Erythroblast (primary cell): ENCODE results near the gene ADAMTS2.

Experiments
- DNase-seq, 2 experiments: peaks; one replicate each; lab custom pipeline; 2025; lab: John Stamatoyannopoulos, UW
- GATA1 ChIP-seq: IDR thresholded peaks from 2 replicates; pipeline ENCODE4 v1.6.1; 2011; ENCODE audit warnings: low read depth, mild to moderate bottlenecking, control low read depth, low read length, moderate library complexity
- POLR2A ChIP-seq: IDR thresholded peaks from 2 replicates; pipeline ENCODE4 v1.6.1; 2011; ENCODE audit warnings: mild to moderate bottlenecking, low read length

The ADAMTS2 gene

DNA sequence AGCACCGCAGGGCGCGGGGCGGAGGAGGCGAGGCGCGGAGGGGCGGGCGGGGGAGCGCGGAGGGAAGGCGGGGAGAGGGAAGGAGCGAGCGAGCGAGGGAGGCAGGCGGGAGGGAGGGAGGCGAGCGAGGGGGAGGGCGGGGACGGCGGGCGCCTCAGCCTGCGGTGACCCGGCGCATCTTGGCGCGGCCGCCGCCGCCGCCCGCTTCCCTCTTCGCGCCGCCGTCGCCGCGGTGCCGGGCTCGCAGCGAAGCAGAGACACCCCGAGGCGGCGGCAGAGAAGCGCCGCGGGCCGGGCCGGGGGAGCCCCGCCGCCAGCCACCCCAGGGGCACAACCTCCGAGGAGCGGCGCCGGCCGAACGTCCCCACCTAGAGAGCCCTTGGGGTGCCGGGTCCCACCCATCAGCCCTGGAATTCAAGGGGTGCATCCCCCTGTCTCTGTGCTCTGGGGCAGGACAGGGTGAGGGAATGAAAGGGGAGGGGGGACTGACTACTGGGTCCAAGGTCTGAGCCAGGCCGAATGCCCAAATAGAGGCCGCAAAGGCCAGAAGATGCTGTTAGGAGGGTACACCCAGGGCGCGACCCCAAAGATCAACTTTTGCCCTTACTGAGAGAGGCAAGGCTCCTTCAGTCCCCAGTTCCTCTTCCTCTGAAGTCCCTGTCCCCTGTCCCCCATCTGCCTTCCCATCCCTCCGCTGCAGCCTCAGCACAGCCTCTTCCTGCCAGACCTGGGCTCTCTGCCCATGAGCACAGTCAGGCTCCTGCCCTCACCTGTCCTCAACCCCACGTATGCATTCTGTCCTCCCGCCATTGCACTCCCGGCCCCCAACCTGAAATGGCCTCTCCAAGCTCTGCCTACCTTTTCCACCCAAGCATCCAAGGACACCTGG is at the start of gene ADAMTS2:
TSS of gene ADAMTS2 (minus strand) at position 29 of the 889 bp plus-strand sequence. CDS start 133 bp downstream, outside the sequence.
- DNase-seq: peak; percentile 17 to 27
- TF ChIP-seq POLR2A (no peak), GATA1 (no peak)

DNA sequence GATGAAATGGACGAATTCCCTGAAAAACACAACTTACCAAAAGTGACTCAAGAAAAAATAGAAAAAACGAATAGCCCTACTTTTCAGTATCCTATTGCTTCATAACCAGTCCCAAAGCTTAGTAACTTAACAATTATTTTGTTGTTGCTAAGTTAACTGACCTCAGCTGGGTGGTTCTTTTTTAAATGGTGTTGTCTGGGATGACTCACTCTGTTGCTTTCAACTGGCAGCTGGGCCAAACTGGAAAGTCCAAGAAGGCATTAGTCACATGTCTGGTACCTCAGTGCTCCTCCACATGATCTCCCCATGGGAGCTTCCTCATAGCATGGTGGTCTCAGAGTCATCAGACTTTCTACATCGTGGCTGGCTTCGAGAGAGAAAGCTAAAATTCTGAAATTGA is 47.8 kb upstream of the ADAMTS2 start:
- DNase-seq: no peak
- TF ChIP-seq GATA1 (no peak), POLR2A (no peak)

DNA sequence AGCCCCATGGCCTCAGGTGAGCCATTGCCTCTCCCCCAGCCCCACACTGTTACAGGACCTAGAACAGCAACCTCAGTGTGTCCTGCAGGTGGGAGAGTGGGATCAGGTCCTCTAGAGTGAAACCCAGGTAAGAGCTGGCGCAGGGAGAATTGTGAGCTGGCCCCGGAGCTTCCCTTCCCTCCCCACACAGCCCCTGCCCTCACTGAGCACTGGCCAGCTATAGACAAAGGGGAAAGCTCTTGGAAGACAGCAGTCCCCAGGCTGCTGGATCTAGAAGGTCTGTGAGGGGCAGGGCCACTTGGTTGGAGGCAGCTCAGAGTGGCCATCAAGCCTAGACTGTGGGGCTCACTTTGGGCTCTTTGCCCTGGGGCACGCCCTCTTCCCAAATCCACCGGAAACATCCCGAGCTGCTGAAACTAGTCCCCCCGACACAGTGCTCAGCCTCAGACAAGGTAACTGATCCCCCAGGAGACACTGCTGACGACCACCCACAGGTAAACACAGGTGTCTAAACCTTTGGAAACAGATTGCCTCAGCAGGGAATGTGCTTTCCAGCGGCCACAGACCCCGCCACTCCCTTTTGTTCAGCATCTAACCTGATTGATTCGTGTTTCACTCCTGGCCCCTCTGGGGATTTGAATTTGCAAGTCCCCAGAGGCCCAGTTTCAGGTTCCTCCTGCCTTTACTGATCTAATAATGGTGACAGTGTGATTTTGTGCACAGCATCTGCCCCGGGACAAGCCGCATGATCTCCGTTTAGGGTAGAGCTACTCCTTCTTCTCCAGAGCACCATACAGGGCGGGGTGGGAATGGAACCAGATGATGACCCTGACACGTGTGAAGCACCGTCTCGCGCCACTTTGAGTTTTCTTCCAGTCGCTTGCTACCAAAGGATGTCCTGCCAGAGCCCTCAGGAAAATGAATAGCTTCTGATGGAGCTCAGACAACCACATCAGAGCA is 42.2 kb upstream of the ADAMTS2 start:
- no peak for DNase-seq
- no peak for TF ChIP-seq POLR2A

DNA sequence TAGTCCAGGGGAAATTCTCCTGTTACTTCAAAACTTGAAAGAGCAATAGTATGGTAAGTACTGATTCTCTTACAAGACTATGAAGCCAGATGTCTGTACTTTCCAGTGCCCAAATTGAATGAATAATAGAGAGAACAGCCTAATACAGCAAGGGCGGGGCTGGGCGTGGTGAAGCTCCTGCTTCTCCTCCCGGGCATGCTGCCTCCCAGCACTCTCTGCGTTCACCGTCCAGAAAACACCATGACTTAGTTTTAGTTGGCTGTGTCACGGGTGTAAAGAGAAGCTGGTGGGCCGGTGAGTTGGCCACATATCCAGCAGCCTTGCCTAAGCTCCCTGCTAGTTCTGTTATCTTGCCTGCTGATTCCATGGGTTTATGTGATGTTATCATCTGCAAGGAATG is 40.7 kb upstream of the ADAMTS2 start:
- no peak for TF ChIP-seq POLR2A
- DNase-seq: no peak

DNA sequence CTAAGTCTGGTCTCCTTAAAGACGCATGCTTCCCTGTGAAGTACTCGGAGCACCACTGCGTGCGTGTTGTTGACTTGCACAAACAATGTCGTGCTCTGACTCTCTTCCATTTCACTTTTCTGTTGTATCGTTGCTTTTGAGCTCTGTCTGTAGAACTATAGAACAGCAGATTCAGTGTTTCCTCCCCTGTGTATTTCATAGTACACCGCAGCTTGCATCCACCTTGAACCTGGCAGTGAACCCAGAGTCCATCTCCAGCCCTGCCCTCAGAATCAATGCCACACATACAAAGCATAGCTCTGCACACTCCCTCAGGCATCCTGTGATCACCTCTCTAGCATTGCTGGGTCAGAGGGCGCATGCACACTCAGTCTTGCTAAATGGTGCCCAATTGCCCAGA is 37.2 kb upstream of the ADAMTS2 start:
- no peak for TF ChIP-seq POLR2A
- TF ChIP-seq GATA1: no peak
- DNase-seq: no peak

DNA sequence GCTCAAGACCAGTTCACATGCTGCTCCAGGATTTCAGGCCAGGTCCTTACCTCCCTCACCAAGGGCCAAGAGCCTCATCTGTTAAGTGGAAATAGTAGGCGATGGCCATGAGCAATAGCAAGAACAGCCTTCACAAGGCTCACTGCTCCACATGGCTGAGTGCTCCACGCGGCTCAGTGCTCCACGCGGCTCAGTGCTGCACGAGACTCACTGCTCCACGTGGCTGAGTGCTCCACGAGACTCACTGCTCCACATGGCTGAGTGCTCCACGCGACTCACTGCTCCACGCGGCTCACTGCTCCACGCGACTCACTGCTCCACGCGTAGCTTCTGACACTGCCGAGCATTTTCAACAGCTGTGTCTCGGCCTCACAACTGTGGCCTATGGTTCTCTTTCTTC is 36.4 kb upstream of the ADAMTS2 start:
- DNase-seq: no peak
- TF ChIP-seq POLR2A (no peak), GATA1 (no peak)

DNA sequence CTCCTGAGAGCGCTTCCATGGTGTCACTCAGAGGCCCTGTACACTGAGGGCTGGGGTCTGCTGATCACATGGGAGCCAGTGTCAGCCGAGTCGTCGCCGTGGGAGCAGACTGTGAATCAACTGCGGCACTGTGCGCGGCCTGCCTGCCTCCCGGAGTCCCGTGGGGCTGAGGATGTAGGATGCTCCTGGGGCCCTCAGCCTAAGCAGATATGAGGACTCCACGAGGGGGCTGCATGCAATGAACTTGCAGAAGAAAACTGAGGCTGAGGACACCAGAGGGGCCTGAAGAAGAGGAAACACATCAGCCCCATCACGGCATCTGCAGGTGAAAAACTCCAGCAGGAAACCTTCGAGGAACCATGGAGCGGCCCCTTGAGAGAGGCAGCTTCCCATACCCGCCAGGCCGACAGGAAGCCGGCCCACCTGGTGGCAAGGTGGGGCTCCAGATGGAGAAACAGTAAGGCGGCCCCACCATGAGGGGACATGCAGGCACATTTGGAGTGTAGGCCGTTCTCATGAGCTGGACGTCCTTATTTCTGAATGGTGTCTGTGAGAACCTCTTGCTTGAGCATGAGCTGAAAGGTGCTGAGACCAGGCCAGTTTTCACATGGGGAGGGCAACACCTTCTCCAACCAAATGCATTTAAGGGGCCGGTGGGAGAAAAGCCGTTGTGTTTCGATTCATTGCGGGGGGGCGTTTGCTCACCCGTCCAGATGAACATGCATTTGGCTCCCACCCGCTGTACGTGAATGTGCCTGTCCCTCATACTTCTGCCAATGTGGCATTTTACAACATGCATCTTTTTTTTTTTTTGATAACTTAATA is 35.2 kb upstream of the ADAMTS2 start:
- DNase-seq: no peak
- no peak for TF ChIP-seq POLR2A
- no peak for TF ChIP-seq GATA1

DNA sequence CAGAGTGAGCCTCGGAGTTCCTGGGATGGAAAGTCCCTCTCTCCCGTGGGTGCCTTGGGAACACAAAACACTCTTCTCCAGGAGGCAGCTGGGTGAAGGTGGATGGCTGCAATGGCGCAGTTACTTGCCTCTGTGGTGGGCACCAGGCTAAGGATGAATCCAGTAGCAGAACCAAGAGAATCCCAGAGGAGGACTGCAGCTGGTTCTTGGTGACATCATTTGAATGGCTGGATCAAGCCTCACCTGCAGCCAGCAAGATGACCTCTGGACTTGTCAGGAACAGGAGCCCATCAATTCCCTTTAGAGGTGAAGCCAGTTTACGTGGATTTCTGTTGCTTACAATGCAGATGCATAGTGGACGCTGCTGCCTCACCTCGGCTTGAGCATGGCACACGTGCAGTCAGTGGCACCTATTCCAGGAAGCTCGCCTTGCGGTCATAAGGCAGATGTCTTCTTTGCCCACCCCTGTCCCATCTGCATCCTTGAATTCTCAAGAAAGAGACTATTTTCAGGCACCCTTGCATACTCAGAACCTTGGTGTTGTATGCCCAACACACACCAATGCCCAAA is 34.1 kb upstream of the ADAMTS2 start:
- TF ChIP-seq GATA1: no peak
- no peak for DNase-seq

DNA sequence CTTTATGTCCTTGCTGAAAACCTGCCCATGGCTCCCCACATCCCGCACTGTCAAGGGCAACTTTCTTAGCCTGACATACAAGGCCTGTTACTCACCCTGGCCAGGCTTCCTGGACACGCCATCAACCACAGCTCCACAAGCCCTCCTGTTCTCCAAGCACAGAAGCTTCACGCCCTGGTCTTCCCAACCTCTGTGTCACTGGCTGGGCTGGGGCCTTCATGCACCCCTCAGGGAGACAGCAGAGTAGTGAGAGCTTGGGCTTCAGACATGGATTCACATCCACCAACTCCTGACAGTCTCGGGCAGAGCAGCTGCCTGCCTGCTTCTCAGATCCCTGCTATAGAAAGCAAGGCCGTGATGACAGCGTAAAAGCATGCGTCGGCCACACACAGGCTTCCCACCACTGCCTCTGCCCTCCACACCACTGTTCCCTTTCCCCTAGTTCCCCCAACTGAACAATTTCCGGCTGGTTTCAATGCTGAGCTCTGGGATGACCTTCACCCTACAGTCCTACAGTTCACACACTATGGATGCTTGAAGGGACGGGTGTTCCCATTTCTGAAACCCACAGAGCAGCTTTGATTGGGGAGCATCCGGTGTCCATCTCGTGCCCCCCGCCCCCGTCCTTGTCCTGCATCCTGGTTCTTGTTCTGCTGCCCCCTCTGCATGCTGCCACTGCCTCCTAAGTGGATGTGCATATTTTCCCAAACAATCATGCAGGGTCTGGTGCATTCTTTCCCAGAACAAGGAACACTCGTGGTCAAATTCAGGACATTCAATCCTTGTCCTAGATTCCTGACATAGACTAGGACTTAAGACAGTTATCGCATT is 33.4 kb upstream of the ADAMTS2 start:
- no peak for DNase-seq
- TF ChIP-seq POLR2A: no peak
- TF ChIP-seq GATA1: no peak

DNA sequence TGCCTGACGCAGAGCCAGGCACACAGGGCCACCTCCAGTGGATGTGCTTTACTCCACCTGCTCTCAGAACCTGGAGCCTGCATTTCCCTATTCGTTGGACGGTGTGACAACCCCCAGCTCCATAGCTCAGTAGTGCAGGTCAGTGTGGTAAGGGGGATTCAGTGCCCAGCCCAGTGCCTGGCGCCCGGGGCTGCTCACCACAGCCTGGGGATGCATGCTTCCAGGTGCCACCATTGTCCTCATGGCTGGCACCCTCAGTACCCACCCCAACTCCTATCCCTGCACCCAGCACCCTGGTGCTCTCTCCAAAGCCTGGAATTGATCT is 32.8 kb upstream of the ADAMTS2 start:
- TF ChIP-seq GATA1: no peak
- TF ChIP-seq POLR2A: no peak
- no peak for DNase-seq

DNA sequence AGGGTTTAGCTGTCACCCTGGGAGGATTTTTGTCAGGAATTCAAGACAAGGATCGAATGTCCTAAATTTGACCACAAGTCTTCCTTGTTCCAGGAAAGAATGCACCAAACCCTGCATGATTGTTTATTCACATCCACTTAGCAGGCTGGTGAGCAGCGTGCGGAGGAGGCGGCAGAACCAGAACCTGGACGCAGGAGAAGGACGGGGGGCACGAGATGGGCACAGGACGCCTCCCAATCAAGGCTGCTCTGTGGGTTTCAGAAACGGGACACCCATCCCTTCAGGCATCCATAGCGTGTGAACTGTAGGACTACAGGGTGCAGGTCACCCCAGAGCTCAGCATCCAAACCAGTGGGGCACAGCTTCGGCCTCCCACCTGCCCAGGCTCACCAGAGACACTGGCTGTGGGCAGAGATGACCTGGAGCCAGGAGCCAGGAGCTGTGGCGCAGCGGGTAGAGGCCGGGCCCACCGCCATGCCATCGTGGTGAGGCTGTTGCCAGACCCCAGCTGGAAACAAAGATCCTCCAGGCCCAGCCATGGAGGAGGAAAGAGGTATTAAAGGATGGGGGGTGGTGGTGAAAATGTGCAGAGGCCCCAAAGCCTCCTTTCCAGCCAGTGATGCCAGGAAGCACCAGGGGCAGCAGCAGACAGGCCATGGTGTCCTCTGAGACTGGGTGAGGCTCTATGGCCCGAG is 32.3 kb upstream of the ADAMTS2 start:
- TF ChIP-seq POLR2A: no peak

DNA sequence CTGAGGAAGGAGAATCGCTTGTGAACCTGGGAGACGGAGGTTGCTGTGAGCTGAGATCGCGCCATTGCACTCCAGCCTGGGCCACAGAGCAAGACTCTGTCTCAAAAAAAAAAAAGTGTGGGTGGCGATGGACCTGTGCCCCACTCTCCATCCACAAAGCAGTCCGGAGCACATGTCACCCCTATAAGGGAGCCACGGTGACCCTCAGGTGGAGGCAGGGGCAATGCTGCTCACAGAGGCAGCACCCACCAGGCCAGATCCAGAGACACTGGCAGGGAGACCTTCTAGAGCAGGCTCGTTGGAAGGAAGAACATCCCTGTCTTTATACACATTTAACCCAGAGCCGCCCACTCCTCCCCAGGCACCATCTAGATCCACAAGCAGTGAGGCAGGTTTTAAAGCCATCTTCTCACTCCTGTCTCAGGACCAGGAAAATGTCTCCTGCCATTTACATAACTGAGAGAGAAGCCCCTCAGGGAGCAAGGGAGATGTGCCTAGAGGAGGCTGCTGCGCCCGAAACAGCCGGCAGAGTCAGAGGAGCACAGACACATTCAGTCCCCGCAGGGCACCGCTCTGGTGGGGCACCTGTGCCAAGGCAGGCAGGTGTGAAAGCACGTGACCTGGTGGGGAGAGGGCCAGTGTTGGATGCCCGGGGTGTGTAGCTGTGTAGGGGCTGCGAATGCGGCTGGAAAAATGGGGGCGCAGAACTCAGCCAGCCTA is 31.6 kb upstream of the ADAMTS2 start:
- no peak for DNase-seq
- TF ChIP-seq GATA1 (no peak), POLR2A (no peak)

More for the DNA sequence above, 32.3 kb upstream of the ADAMTS2 start:
- no peak for DNase-seq
